Measurements from ENCODE around the gene GON4L. TPM values are rescaled to one million over a fixed set of nuclear protein-coding genes. Genes with fewer than 3 reads are reported as not detected.
"Not testable (repeated sequence)": the region's sequence is repeated elsewhere in the genome, so short reads cannot be mapped to it uniquely, and the experiment has no call there.

Gene GON4L
- total and polyA plus RNA-seq, 2 of the 4 experiments (the other 2 are of a cell fraction): 21.2 to 30.3 TPM

DNA sequence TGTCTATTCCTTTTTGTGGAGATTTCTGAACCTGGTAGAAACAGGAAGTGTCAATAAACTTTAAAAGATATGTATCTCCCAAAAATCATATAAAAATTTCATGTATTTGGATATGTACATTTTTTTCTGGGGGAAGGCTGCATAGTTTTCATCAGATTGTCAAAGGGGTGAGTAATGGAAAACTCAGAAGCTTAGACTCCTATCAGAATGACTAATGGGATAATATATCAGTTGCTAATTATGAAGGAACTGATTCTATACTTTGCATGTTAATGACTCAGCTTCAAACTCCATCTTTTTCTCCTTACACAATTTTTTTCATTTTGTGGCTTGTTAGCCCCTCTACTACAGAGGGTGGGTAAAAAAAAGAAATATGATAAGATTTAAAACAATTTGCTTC, 55.9 kb downstream of the GON4L start:
- Histone ChIP-seq H3K18ac (ENCODE audit: low read depth, low read length) (no peak overlapping the region), H3K36me3 (ENCODE audit: control insufficient read depth, insufficient read depth, low read length) (peaks cover 29% of the 10 kb centered on the region), H4K8ac (ENCODE audit: low read depth in 2 of 2, low read length in 2 of 2) (no peak overlapping the region), H2BK15ac (ENCODE audit: low read depth, low read length) (no peak overlapping the region), H3K9me3 (ENCODE audit: control insufficient read depth, insufficient read depth, low read length) (no peaks in the 10 kb centered on the region), H3K23ac (ENCODE audit: low read depth, low read length) (no peak overlapping the region), H3K4me2 (ENCODE audit: low read depth, low read length) (no peak overlapping the region), H3K4me3 (ENCODE audit: insufficient read depth, low read depth, low read length) (no peak overlapping the region), H2AFZ (replicated peaks; ENCODE audit: low read length, poor library complexity) (no peak overlapping the region), H3K4ac (ENCODE audit: low read depth, low read length) (no peak overlapping the region), H2BK20ac (ENCODE audit: low read depth, low read length) (no peak overlapping the region), H3K27ac (ENCODE audit: insufficient read depth, low read length) (no peak overlapping the region), H3K56ac (ENCODE audit: extremely low read depth, insufficient read depth, low read length) (no peak overlapping the region), H4K91ac (ENCODE audit: insufficient read depth, low read depth, low read length) (no peak overlapping the region), H3K9ac (ENCODE audit: low read depth, low read length) (no peak overlapping the region), H3K79me1 (ENCODE audit: low read depth in 1 of 2, low read length in 2 of 2) (peaks cover 7 to 17% of the 10 kb centered on the region in 2 experiments; a peak in 3 of 4 replicates), H4K5ac (ENCODE audit: low read depth, low read length) (no peak overlapping the region), H3K4me1 (ENCODE audit: control insufficient read depth, insufficient read depth, low read length) (no peaks in the 10 kb centered on the region), H2AK9ac (replicated peaks; ENCODE audit: low read depth, low read length, poor library complexity) (no peak overlapping the region), H3K27me3 (ENCODE audit: control insufficient read depth, insufficient read depth, low read length) (no peaks in the 10 kb centered on the region), H2BK5ac (ENCODE audit: low read depth, low read length, poor library complexity, severe bottlenecking) (no peak overlapping the region), H2BK120ac (ENCODE audit: low read depth, low read length) (no peak overlapping the region), H3K9me1 (ENCODE audit: insufficient read depth, low read length) (no peaks in the 10 kb centered on the region; the same call in 1 of the 2 replicates), H3K14ac (replicated peaks; ENCODE audit: low read depth, low read length) (no peak overlapping the region), H2AK5ac (ENCODE audit: low read depth, low read length) (no peak overlapping the region), H4K20me1 (ENCODE audit: insufficient read depth, low read length) (no peaks in the 10 kb centered on the region)
- ChIA-PET POLR2A (ENCODE audit: unreplicated experiment) (no interaction called here), CTCF (no interaction called here)
- intact Hi-C loops (cut with micrococcal nuclease) (no loop called here), dilution Hi-C loops (cut with HindIII; ENCODE audit: low sequenced_read_pairs, unreplicated experiment) (no loop called here), in situ Hi-C loops (cut with MboI; ENCODE audit: low sequenced_read_pairs) (no loop called here)
- no peak for TF ChIP-seq RAD21 (IDR thresholded peaks at IDR 0.05; ENCODE audit: low read length)
- TF ChIP-seq CHD1 (IDR thresholded peaks at IDR 0.05; ENCODE audit: low read depth, low read length): no peak
- TF ChIP-seq POLR2A (IDR thresholded peaks at IDR 0.05; ENCODE audit: low read depth, low read length): no peak
- TF ChIP-seq, protein P1, sequence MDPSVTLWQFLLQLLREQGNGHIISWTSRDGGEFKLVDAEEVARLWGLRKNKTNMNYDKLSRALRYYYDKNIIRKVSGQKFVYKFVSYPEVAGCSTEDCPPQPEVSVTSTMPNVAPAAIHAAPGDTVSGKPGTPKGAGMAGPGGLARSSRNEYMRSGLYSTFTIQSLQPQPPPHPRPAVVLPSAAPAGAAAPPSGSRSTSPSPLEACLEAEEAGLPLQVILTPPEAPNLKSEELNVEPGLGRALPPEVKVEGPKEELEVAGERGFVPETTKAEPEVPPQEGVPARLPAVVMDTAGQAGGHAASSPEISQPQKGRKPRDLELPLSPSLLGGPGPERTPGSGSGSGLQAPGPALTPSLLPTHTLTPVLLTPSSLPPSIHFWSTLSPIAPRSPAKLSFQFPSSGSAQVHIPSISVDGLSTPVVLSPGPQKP (IDR thresholded peaks at IDR 0.05; ENCODE audit: borderline replicate concordance, low read depth, low read length): no peak
- no peak for TF ChIP-seq RCOR1 (IDR thresholded peaks at IDR 0.05; ENCODE audit: insufficient replicate concordance, low read length)
- no peak for TF ChIP-seq MAFK (IDR thresholded peaks at IDR 0.05; ENCODE audit: low read depth, low read length)
- no peak for TF ChIP-seq NFE2L2 (IDR thresholded peaks at IDR 0.05; ENCODE audit: low read depth, low read length)
- DNase-seq: peak; percentile 31
- BruUV-seq (replicated peaks): no TSS peak
- ATAC-seq (ENCODE audit: low read depth): peak; percentile 32; the same call in 1 of the 2 replicates

DNA sequence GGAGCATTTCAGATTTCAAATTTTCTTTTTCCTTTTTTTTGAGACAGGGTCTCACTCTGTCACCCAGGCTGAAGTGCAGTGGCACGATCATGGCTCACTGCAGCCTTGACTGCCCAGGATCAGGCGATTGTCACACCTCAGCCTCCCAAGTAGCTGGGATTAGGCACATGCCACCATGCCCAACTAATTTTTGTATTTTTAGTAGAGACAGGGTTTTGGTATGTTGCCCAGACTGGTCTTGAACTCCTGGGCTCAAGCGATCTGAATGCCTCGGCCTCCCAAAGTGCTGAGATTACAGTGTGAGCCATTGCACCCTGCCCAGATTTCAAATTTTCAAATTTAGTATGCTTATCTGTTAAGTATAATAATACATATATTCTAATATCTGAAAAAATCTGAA, 61.4 kb downstream of the GON4L start:
- H3K9me3 ChIP-seq (ENCODE audit: control insufficient read depth, insufficient read depth, low read length); POLR2A ChIA-PET (ENCODE audit: unreplicated experiment); H2AFZ ChIP-seq (replicated peaks; ENCODE audit: low read length, poor library complexity); H3K4me1 ChIP-seq (ENCODE audit: control insufficient read depth, insufficient read depth, low read length); H3K4ac ChIP-seq (ENCODE audit: low read depth, low read length); H2BK20ac ChIP-seq (ENCODE audit: low read depth, low read length); H2AK9ac ChIP-seq (replicated peaks; ENCODE audit: low read depth, low read length, poor library complexity); H3K9me1 ChIP-seq (ENCODE audit: insufficient read depth, low read length); H3K4me3 ChIP-seq (ENCODE audit: insufficient read depth, low read depth, low read length); H3K9ac ChIP-seq (ENCODE audit: low read depth, low read length); CTCF ChIA-PET; H2BK15ac ChIP-seq (ENCODE audit: low read depth, low read length); H3K14ac ChIP-seq (replicated peaks; ENCODE audit: low read depth, low read length); H3K4me2 ChIP-seq (ENCODE audit: low read depth, low read length); H3K23ac ChIP-seq (ENCODE audit: low read depth, low read length); ATAC-seq (ENCODE audit: low read depth); in situ Hi-C loops (cut with MboI; ENCODE audit: low sequenced_read_pairs); H3K56ac ChIP-seq (ENCODE audit: extremely low read depth, insufficient read depth, low read length); DNase-seq; dilution Hi-C loops (cut with HindIII; ENCODE audit: low sequenced_read_pairs, unreplicated experiment); H4K20me1 ChIP-seq (ENCODE audit: insufficient read depth, low read length); H3K27me3 ChIP-seq (ENCODE audit: control insufficient read depth, insufficient read depth, low read length); H4K91ac ChIP-seq (ENCODE audit: insufficient read depth, low read depth, low read length); BruUV-seq (replicated peaks); H4K5ac ChIP-seq (ENCODE audit: low read depth, low read length); H2BK5ac ChIP-seq (ENCODE audit: low read depth, low read length, poor library complexity, severe bottlenecking); H4K8ac ChIP-seq (ENCODE audit: low read depth in 2 of 2, low read length in 2 of 2); H3K27ac ChIP-seq (ENCODE audit: insufficient read depth, low read length); intact Hi-C loops (cut with micrococcal nuclease); H3K18ac ChIP-seq (ENCODE audit: low read depth, low read length): not testable (repeated sequence)
- peaks cover 20% of the 10 kb centered on the region for H3K36me3 ChIP-seq (ENCODE audit: control insufficient read depth, insufficient read depth, low read length)
- WGBS, 2 experiments (ENCODE audit: extremely low coverage in 2 of 2, insufficient read length in 1 of 2): no CpG with 5 or more reads among the region's 4 CpGs
- peak overlapping the region; percentile 43; the same call in 1 of the 2 replicates for H2BK120ac ChIP-seq (ENCODE audit: low read depth, low read length)
- H2AK5ac ChIP-seq (ENCODE audit: low read depth, low read length): peak overlapping the region; percentile 90; the same call in 1 of the 2 replicates
- H3K79me1 ChIP-seq (ENCODE audit: low read depth in 1 of 2, low read length in 2 of 2): peaks cover 8 to 21% of the 10 kb centered on the region in 2 experiments; a peak in 3 of 4 replicates

All from IMR-90 (cell line).